NCI-H2171 (cell line): ENCODE results near the gene HOXD12.

ENCODE experiments used
- DNase-seq: peaks from one replicate; lab custom pipeline; 2025; lab: John Stamatoyannopoulos, UW

HOXD12 gene

DNA sequence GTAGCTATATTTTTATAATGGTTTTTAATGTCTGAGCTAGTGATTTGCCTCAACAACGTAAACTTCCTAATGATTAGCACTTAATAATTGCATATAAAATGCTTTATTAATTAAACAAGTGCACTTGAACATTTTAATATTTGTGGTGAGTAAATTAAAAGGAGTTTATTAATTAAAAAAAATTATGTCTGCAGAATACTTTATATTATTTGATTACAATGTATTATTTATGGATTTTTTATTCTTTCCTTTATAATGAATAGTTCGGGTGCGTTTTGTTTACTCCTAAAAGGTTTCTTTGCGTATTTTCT lies 32.2 kb downstream of the HOXD12 start:
- DNase-seq = no peak

DNA sequence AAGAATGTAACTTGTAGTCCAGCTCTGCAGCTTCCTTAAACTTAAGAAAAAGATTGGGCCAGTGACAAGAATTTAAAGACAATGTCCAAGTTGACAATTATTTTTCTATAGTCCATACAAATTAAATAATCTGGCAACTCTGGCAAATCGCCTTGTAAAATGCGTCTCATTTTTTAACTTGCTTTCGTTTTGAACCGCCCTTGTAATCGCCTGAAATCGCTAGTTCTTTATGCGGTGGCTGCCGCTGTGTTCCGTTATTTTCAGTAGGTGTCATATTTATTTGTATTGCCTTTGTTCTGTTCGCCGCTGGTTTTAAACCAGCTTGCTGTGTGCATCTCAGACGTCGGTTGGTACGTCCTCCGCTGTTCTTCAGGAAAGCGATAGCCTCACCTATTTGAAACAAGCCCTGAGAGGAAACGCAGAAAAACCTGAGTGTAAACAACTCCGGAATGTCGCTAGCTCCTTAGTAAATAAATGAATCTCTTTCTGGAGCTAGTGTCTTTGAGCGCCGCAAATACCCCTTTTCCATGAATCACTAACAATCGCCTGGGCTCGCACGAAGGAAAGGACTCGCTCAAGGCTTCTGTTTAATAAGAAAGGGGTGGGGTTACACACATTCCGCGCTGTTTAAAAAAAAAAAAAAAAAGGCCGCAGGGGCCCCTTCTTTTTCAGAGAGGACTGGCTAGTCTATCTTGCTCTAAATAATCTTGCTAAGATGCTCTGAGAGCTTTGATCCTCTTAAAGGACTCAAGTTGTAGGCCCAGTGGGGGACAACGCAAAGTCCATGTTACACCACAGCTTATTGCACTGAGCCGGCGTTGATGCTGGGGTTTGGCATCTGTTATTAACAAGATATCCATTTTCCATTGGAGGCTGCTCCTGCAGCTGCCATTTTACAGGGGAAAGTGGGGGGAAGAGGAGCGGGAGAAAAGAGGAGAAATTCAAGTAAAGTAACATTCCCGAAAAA lies 32.9 kb downstream of the HOXD12 start:
- no peak for DNase-seq

DNA sequence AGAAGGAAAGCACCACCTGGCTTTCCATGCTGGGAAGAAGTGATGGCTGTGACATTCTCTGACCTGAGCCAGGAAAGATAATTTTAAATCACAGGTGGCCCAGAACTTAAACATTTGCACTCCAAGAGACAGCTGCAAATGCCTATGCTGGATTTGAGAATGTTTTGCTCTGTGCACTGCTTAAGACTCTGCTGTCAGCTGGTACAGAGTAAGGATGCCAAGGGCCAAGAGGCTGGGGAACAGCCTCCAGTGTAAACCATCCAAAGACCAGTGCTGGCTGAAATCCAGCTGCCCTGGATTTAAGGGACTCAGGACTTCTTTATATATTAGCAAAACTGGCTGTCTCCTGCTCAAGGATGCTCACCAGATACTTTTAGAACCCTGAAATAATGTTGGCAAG lies 33.8 kb downstream of the HOXD12 start:
- DNase-seq = no peak

DNA sequence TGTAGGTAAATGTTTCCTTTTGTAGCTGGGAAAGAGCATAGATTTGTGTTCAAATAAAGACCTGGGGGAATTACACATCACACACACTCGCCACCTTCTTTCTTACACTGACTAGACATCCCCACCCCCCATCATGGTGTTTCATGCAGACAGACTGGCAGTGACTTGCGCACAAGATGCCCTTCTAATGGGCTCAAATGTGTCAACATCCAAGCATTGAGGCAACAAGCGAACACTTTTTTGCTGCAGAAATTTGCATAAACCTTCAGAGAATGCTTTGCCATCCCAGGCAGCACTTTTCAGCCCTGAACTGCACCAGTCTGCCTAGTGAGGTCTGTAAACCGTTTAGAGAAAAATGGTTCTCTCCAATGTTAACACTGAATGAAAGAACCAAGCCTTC lies 34.4 kb downstream of the HOXD12 start:
- DNase-seq = no peak

DNA sequence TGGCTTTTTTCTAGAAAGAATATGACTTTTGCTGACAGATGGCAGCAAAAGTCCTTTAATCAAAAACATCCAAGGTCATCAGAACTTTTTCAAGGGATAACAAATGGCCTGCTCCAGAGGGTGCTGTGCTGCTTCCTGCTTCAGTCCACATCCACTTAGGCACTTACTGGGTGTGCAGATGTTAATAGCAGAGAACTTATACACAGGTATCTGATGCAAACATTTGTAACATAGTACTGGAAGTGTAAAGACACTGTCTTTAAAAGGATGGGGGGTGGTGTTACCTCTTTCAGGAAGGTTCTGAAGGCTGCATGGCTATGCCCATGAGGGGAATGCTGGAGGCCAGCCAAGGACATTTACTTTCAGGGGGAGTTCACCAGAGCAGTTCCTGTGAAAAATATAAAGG lies 35.4 kb downstream of the HOXD12 start:
- DNase-seq = no peak

DNA sequence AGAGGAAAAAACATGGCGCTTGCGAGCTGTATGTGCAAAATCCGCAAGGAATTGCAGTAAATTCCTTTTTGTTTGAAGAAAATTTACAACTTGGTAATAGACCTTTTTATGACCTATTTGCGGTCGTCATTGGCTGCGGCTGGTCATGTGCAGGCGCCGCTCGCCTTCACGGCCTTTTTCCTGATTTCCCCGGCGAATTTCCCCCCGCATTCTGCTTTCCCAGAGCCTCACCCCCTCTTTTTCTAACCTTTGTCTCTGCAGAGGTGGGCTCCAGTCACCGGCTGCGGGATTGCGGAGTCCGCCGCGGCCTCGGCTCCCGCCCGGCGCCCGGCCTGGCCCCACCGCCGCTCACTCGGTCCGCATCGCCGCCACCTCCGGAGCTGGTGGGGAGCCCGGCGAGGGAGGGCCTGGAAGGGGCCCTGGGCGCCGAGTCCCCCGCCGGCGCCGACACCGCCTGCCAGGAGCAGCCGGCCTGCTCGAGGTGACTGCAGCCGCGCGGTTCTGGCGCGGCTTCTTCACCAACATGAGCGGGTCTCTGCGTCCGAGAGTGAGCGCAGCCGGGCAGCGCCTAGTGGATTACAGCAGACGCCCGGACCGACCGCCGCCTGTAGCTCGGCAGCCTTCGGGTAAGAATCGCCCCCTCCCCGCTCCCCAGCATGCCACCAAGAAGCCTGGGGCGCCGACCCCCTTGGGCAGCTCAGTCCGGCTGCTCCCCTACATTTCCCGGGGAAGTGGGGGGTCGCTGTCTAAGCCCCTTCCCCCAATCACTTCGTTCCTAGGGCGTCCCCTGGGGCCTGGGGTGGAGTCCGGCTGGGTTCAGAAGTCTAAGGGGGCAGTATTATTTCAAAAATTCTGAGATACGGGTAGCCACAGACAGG lies 37.0 kb downstream of the HOXD12 start:
- no peak for DNase-seq

DNA sequence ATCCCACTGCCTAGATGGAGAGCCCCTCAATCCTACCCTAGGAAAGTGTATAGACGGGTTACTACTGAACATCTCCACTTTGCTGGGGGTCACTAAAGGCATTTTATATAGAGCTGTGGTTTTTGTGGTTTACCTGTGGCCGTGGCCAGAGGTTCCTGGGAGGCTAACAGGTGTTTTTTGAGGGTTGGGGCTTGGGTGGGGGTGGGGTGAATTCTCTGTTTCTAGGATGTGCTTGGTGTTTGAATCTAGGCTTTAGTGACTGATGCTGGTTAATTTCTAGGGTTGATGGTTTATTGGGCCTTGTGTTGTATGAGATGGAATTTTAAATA lies 37.6 kb downstream of the HOXD12 start:
- DNase-seq = no peak

DNA sequence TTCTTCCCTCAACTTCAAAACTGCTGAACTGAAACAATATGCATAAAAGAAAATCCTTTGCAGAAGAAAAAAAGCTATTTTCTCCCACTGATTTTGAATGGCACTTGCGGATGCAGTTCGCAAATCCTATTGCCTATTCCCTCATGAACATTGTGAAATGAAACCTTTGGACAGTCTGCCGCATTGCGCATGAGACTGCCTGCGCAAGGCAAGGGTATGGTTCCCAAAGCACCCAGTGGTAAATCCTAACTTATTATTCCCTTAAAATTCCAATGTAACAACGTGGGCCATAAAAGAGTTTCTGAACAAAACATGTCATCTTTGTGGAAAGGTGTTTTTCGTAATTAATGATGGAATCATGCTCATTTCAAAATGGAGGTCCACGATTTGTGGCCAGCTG lies 38.3 kb downstream of the HOXD12 start:
- no peak for DNase-seq

DNA sequence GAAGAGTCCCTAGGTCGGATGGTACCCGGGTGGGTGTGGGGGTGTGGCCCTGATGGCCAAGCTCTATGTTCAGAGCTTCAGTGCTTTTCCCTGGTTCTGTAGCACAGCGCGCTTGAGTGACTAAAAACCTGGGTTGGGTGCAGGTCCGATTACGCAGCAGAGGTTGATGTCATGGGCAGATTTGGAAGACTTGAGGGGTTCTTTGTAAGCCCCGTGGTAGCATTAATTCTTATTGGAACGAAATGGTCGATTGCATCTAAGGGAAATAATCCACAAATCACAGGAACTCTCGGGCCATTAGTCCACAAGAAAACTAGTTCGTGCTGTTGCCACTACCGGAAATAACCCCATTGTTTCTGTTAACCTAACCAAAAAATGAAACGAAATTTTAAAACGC lies 38.9 kb downstream of the HOXD12 start:
- no peak for DNase-seq

DNA sequence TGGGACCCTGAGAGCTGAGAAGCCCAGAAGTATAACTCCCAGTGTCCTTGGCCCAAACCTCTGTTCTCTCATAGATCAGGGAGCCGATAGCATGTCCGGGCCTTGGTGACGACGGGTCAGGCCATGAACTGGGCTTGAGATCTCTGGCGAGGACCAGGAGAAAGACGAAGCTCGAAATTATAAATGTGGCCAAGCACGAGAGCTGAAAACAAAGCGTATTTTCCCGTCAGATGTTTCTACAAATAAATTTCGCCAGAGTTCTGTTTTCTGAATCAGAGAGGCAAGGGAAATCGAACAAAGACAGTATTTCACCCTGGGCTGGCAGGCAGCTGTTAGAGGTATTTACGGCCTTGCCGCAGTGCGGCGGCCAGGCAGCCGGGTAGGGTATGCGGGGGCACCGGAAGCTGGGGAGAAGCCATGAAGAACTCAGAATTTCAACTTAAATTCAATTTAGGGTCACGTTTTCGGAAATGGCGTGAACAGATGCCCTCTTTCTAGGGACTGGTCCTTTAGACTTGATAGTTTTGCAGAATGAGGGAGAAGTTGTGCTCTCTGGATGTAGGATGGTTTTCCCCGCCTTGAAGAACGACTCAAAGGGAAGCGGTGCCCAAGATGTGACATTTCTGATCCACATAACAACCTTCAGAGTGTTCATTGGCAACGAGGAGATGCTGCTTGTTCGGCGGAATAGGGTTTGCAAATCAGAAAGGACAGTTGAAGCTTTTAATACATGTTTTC lies 39.5 kb downstream of the HOXD12 start:
- DNase-seq = no peak

DNA sequence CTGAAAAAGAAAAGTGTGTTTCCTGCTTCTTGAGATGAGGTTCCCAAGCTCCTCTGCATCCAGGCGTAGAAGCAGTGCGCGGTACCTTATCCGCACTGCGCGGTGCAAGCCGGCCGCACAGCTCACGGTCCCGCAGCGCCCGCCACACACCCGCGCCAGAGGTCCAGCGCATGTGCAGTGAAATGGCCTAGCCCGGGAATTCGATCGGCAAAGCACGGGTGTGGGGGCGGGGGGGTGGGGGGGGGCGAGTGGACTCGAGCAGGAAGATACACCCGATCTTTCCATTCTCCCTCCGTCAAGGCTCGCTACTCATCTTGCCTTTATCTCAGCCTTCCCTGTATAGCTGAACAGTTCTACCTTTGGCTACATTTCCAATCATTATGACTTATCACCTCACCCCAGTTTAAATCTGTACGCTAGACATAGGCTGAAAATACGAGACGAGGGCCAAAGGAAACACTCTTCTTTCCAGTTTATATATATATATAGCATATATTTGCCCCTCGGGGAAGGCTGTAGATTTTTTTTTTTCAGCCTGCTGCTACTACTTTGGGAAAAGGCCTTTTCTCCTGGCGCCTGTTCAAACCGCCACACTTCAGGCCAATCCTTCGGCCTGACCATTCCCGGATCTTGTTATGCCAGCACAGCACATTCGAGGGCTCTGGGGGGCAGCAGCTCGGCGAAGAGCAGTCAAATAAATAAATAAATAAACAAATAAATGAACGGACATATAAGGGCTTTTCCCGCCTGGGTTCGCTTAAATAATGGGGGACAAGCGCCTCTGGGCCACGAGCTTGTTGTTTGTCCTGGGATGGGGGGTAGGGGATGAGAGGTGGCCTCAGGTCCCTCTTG lies 40.3 kb downstream of the HOXD12 start:
- DNase-seq = no peak

DNA sequence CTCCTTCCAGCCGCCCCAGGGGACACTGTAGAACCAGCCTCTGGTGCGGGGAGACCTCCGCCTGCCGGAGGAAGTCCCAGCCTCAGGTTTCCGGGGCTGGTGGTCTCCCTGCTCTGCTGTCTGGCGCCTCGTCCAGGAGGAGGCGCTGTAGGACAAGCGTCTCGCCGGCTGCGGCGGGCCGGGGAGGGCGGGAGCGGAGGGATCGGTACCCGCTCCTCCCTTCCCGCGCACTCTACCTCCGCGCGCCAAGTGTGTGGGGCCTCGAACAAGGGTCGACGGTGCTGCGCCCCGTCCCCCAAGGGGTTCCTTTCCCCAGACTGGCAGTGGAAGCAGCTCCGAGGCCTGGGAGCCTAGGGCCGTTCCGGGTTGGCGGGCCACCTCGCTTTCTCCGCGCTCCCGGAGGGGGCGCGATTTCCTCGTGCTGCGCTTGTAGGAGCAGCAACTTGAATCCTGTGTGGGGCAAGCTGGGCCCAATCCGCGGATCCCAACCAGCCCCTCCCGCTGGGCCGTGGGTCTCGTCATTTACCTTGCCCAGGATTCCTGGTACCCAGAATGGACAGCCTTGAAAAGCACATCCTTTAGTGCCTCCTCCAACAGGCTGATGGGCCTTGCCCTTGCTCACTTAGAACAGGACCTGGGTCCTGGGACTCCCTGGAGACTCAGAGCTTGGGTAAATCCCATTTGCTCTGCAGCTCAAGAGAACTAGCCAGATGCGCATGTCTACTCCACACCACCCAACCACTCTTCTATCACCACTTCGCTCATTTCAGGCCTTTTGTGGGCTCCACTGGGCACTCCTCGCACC lies 41.1 kb downstream of the HOXD12 start:
- peak; percentile 88 for DNase-seq

DNA sequence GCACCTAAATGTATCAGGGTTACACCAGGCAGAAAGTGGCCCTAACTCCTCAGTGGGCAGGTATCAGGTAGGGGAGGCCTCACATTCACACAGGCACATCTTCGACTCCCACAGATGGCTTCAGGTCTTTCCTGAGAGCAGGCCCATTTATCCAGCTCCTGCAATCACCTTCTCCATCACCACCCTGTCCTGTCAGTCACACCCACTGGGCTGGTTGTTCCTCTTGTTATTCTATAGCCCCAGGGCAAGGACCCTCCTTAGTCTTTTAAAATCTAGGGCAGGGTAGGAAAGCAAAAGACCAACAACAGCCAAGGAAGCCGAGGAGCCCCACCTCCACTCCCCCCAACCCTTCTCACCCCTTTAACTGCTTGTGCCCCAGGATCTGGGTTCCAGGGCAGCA lies 42.7 kb downstream of the HOXD12 start:
- no peak for DNase-seq

DNA sequence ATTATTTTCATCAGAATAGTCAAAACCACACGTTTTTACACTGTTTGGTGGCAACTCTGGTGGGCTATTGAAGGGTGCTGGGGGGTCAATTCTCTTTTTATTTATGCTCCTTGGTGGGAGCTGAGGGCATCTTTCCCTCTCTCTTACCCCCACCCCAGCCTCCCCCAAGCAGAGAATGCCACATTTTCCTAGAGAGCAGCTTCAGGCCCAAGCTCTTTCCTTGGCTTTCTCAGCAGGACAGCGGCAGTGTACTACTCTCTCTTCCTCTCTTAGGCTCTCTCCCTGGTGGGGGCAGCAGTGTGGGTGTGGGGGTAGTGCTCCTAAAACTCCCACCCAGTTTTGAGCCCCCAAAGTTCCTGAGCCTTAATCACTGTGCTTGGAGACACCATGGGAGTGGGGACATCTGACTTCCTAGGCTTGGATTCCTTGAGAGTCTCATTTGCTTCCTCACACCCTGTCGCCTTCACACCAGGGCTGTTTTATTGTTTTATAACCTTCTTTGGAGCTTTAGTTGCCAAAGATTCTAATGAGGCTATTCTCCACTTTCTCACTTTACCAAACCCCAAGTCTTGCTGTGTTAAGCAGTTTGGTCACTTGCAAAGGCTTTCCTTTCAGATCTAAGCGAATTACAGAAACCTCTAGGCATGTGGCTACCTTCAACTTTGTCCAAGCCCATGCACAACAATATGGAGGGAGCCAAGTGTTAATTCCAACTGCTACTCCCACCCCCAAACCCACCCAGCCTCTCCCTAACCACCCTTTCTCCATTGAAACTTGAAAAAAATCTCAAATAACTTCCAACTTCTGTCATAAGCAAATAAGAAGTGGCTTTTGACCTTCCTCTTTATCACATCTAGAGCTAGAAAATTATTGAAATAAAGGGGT lies 45.7 kb downstream of the HOXD12 start:
- DNase-seq = no peak

DNA sequence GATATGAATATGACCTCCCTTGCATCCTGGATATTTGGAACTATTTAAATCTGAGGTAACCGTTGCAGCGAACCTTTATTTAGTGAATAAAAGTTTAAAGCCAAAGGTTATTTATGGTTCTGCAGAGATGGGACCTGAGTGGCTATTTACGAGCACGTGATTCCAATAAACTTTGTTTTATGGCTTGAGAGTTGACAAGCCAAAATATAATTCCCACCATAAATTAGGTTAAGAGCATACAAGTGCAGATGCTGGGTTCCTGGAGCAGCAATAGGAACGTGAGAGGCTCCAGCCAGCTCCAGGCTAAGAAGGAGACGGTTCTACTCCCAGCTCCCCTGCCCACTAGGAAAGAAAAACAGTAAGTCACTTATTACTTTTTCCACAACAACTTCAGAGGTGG lies 46.5 kb downstream of the HOXD12 start:
- DNase-seq = no peak

DNA sequence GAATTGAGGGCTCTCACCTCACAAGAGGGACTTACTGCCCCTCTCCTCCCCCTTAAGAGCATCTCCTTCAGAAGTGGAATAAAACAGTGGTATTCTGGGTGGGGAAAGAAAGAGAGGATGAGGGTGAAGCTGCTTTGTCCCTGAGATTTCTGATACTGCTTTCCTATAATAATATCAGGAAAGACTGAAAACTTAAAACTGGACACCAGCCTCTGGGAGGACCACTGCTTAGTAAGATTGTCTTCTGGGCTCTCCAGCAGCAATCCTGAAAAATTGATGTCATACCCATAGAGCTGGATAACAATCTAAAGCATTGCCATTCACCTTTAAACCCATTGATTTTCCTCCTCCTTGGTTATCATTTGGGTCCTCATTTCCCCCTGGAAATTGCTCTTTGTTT lies 47.0 kb downstream of the HOXD12 start:
- no peak for DNase-seq

DNA sequence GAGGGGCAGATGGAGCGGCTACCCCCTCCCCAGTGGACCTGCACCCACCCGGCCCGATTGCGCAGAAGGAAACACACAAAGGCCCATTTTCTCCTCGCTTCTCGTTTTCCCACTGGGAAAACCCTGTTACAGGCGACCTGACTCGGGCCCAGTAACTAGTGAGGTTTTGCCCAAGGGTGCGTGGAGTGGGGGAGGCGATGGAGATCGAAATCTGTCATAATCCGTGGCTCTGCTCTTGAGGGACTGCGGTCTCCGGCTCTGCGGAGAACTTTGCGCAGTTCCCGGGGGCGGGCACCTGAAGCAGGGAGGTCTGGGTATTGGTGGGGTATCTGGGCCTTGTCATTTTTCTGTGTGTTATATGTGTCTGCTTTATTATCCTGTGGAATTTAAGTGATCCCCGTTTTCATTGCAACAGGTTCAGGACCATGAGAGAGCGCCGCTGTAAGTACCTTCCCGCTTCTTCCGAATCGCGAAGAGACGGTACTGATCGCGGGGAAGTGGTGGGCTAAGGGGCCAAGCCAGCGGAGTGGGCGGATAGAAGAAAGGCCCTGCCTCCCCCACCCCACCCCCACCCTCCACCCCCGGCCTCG lies 47.7 kb downstream of the HOXD12 start:
- no peak for DNase-seq

DNA sequence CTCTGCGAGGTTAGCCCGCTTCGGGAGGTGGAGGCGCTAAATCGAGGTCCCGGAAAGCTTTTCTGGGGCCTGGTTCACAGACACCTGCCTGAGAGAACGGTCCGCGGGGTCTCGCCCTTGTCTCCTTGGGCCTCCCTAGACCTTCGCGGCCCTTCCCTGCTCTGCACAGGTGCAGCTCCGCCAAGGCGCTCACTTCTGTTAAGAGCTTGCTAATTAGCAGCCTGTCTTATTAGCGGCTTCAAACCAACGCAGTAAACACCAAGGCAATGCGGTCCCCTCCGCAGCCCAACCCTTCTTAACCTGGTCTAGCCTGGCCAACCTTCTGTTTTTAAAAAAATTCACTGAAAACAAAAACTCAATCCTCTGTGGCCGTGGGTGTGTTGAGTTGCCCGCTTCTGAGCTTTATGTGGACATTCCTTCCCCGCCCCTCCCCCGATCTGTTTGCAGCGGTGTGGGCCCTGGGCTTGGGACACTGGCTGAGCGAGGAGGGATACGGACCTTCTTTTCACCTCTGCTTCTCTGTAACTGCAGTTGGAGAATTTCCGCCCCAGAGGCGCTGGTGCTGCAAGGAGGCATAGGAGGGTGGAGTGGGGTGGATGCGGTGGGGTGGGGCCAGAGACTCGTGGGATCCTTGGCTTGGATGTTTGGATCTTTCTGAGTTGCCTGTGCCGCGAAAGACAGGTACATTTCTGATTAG lies 48.4 kb downstream of the HOXD12 start:
- no peak for DNase-seq
